ENCODE measurements around the gene SPAG7. TPM values are rescaled to one million over a fixed set of nuclear protein-coding genes. Genes with fewer than 3 reads are reported as not detected.

Gene SPAG7
- total RNA-seq, 1 donor from 2014 or later = 158 TPM

- peak overlapping the region; percentile 92 for H3K4me3 ChIP-seq
- intact Hi-C loops (cut with micrococcal nuclease) = no loop called here
- H3K9me3 ChIP-seq (replicated peaks) = no peaks in the 10 kb centered on the region
- peak overlapping the region; percentile 96 for H3K27ac ChIP-seq (replicated peaks)
- peaks cover 62% of the 10 kb centered on the region for H3K4me1 ChIP-seq
- H3K36me3 ChIP-seq = peaks cover 43% of the 10 kb centered on the region
- DNase-seq = peak; percentile 88
- no peak for TF ChIP-seq CTCF (IDR thresholded peaks at IDR 0.05; ENCODE audit: borderline replicate concordance)
- no peaks in the 10 kb centered on the region for H3K27me3 ChIP-seq (ENCODE audit: low read depth)
Observed at GRCh38 chr17:5000237-5000639, 32.6 kb upstream of the SPAG7 start.

GRCh38 chr17:4999430-5000093, 31.9 kb upstream of the SPAG7 start:
- no peak for DNase-seq
- H3K4me1 ChIP-seq = peaks cover 62% of the 10 kb centered on the region
- TF ChIP-seq CTCF (IDR thresholded peaks at IDR 0.05; ENCODE audit: borderline replicate concordance) = no peak
- intact Hi-C loops (cut with micrococcal nuclease) = no loop called here
- peak overlapping the region; percentile 96 for H3K27ac ChIP-seq (replicated peaks)
- peaks cover 37% of the 10 kb centered on the region for H3K36me3 ChIP-seq
- no peaks in the 10 kb centered on the region for H3K9me3 ChIP-seq (replicated peaks)
- H3K27me3 ChIP-seq (ENCODE audit: low read depth) = no peaks in the 10 kb centered on the region
- H3K4me3 ChIP-seq = peak overlapping the region; percentile 92

- H3K4me3 ChIP-seq = peak overlapping the region; percentile 92
- TF ChIP-seq CTCF (IDR thresholded peaks at IDR 0.05; ENCODE audit: borderline replicate concordance) = no peak
- no peaks in the 10 kb centered on the region for H3K27me3 ChIP-seq (ENCODE audit: low read depth)
- H3K36me3 ChIP-seq = peaks cover 30% of the 10 kb centered on the region
- no peak for DNase-seq
- intact Hi-C loops (cut with micrococcal nuclease) = no loop called here
- peak overlapping the region; percentile 96 for H3K27ac ChIP-seq (replicated peaks)
- peaks cover 62% of the 10 kb centered on the region for H3K4me1 ChIP-seq
- H3K9me3 ChIP-seq (replicated peaks) = no peaks in the 10 kb centered on the region
Observed at GRCh38 chr17:4998732-4999429, 31.3 kb upstream of the SPAG7 start.

- intact Hi-C loops (cut with micrococcal nuclease) = no loop called here
- DNase-seq = peak; percentile 70
Observed at GRCh38 chr17:4998027-4998731, 30.6 kb upstream of the SPAG7 start.

More at GRCh38 chr17:4998027-4998731, 30.6 kb upstream of the SPAG7 start:
- H3K9me3 ChIP-seq (replicated peaks) = no peaks in the 10 kb centered on the region
- H3K36me3 ChIP-seq = peaks cover 23% of the 10 kb centered on the region
- H3K4me3 ChIP-seq = peak overlapping the region; percentile 92
- peak overlapping the region; percentile 96 for H3K27ac ChIP-seq (replicated peaks)
- H3K4me1 ChIP-seq = peaks cover 59% of the 10 kb centered on the region
- no peak for TF ChIP-seq CTCF (IDR thresholded peaks at IDR 0.05; ENCODE audit: borderline replicate concordance)
- no peaks in the 10 kb centered on the region for H3K27me3 ChIP-seq (ENCODE audit: low read depth)

Data from left ventricle myocardium inferior (tissue), 1 donor.